CD4-positive, alpha-beta T cell treated with Interleukin-2 at 100 ng/mL for 4 hours (primary cell): ENCODE results near the gene NUP210L.
"Not testable (repeated sequence)": the region's sequence is repeated elsewhere in the genome, so short reads cannot be mapped to it uniquely, and the experiment has no call there.

ENCODE experiments used
- DNase-seq: peaks from one replicate; pipeline ENCODE4 v3.0.0-alpha.2; 2020; ENCODE audit warnings: low spot score

The NUP210L gene

DNA sequence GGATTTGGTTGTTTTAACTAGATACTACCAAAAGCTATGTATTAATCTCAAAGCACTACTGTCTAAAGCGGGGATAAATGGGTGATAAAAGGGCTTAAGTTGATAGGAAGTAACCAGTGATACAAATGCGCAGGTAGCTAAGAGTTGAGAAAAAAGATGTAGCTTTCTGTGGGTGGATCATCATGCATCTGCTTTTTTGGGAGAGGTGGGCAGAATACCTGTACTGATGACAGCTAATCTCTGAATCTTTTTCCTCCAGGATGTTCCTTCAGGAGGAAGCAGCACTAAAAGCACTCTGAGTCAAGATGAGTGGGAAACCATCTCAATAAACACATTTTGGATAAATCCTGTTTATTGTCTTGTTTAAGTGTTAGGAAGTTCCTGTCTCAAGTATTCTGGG lies 163.1 kb downstream of the NUP210L start:
- DNase-seq = no peak

DNA sequence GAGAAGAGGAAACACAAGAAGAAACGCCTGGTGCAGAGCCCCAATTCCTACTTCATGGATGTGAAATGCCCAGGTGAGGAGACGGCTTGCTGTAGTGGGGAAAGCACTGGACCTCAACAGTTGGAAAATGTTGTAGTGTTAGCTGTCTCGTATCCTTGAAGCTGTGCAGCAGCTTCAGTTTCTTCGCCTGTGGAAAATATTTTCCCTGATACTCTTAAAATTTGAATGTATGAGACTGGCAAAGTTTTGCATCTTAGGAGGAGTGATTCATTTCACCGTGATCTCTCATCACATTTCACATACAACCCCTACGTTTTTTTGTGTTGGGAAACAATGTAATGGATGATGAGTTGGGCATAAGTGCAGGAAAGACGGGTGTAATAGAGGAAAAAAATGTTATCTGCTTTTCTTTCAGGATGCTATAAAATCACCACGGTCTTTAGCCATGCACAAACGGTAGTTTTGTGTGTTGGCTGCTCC lies 163.7 kb downstream of the NUP210L start:
- DNase-seq = no peak

DNA sequence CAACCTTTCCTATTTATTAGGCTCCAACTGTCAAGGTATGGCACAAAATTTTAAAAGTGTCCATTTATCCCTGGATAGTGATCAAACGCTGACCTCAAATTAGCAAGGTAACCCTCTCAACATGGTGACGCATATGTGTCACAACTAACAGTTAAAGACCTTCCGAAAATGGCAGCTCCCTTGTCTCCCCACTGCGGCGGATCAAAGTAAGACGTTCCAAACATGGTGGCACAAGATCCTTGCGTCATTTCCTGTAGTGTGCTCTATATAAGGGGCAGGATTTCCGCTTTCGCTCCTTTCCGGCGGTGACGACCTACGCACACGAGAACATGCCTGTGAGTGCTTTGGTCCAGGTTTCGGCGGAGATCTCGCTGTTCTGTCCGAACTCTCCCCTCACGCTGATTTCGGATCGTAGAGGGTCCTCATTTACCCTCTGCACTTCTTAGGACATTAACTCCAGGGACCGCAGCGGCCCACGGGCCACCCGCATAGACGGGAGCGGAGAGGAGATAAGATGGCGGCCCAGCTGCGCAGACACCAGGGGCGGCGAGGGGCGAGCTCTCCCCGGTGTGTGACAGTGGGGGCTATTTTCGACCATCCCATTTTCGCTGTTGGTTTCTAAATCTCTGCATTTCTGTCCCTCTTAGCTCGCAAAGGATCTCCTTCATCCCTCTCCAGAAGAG lies 164.3 kb downstream of the NUP210L start, which contains the start of gene RPS27:
Gene RPS27, plus strand, starts transcription at position 295 of the 683 bp plus-strand sequence. Its CDS starts 35 bp downstream, at position 330.
- DNase-seq = peak; percentile 97

DNA sequence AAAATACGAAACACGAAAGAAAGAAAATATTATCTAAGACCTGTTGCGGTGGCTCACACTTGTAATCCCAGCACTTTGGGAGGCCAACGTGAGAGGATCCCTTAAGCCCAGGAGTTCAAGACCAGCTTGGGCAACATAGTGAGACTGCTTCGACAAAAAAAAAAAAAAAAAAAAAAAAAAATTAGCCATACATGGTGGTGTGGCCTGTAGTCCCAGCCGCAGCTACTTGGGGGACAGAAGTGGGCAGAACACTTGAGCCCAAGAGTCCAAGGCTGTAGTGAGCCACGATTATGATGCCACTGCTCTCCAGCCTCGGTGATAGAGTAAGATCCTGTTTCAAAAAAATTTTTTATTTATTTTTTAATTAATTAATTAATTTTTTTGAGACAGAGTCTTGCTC lies 167.3 kb downstream of the NUP210L start:
- DNase-seq = no peak

DNA sequence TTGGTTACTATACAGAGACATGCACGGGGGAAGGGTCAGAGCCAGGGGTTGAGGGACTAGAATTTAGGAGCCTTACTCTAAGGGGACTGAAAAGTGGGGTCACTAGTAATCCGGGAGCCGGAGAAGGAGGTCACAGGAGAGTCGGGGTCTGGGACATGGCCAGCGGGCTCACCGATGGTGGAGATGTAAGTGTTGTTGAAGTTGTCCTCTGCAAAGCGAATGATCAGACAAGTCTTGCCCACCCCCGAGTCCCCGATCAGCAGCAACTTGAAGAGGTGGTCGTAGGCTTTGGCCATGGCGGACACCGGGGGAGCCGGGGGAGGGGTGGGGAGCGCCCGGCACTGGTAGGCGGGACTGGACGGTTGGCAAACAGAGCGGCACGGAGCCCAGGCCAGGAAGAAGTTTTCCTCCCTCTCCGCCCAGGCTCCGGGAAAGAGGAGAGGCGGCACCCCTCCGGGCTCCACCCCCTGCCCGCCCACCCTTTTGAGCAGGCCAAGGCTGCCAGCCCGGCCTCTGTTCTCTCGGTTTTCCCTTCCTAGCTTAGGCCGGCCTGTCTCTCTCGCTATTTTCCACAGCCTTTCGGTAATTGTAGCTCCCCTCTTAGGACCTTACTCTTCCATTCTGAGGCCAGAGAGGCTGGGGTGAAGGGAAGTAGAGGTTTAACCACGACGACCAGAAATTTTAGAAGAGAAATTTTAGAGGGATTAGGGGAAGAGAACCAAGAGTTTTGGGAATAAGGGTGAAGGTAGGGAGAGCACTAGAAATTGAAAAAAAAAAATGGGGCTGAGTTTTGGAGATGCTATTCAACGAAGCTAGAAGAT lies 168.7 kb downstream of the NUP210L start, which contains the start of gene RAB13:
Gene RAB13, minus strand, starts transcription at position 399 of the 821 bp plus-strand sequence. Its CDS starts 103 bp downstream, at position 296.
- no peak for DNase-seq

DNA sequence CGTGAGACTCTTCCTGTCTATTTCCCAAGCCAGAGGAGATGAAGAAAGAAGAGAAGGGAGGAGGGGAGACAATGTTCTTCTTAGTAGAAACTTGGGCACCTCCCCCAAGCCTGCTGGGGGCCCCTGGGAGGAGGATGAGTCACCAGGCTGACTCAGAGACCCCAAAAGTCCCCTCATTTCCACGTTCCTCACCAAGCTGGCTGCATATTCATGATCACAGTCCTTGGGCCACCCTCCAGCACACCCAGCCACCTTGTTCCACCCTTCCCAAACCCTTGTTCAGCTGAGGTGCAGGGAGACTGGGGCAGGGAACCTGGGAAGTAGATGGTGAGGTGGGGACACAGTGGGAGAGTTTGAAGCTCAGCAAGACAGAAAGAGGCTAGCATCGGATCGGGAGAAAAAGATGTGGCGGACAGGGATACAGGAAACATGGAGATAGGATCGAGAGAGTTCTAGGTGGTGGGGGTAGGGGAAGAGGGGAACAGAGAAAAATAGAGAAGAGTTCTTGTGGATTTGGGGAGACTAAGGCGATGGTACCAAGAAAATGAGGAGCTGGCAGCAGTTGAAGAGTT lies 169.4 kb downstream of the NUP210L start:
- peak; percentile 35 for DNase-seq

DNA sequence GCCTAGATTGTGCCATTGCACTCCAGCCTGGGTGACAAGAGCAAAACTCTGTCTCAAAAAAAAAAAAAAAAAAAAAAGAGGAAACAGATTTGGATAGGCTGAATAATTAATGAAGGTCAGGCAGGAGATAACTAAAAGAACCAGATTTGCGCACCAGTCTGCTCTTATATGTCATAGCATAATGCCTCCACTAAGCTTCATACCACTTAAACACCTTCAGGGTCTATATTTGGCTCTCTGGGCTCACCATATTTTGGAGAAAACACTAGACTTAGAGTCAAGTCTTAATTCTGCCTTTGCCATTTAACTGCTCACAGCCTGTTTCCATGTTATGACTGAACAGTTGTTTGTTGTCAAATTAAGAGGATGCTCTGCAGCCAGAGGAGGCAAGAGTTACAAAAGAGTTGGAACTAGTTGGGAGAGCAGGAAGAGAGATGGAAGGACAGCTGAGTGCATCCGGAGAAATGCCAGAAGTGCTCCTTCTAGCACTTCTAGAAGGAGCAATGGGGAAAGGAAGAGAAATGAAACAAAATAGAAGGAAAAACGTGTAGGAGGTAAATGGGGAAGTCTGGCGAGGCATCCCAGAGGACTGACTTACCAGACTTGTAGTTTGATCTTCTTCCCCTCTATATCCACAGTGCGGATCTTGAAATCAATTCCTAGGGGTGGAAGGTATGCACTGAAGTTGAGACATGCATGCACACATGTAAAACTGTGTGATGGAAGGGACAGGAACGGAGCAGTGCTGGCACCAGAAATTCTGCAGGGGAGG lies 170.6 kb downstream of the NUP210L start:
- DNase-seq = no peak

DNA sequence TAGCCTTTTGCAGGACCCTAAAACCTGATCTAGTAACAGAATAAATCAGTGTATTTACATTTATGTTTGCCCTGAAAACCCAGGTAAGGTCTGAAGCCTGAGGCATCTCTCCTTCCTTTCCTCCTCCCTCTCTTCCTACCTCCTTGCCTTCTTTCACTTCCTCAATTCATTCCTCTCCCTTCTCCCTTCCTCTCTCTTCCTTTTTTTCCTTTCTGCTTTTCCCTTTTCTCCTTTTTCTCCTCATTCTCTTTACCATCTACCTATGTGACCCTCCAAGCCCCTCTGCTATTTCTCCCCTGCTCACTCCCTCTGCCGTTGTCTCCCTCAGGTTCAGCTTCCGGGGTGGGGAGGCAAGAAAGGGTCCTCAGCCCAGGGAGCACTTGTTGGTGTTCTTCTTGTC lies 173.1 kb downstream of the NUP210L start:
- not testable (repeated sequence) for DNase-seq

DNA sequence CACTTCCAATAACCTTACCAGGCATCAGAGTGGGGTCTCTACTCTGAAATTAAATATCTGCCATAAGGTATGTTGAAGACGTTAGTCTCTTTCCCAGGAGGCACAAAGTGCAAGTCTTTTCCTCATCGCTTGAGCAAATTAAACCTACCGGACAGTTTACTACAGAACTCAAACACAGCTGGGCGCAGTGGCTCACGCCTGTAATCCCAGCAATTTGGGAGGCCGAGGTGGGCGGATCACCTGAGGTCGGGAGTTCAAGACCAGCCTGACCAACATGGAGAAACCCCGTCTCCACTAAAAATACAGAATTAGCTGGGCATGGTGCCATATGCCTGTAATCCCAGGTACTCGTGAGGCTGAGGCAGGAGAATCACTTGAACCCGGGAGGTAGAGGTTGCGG lies 175.8 kb downstream of the NUP210L start:
- DNase-seq = not testable (repeated sequence)

DNA sequence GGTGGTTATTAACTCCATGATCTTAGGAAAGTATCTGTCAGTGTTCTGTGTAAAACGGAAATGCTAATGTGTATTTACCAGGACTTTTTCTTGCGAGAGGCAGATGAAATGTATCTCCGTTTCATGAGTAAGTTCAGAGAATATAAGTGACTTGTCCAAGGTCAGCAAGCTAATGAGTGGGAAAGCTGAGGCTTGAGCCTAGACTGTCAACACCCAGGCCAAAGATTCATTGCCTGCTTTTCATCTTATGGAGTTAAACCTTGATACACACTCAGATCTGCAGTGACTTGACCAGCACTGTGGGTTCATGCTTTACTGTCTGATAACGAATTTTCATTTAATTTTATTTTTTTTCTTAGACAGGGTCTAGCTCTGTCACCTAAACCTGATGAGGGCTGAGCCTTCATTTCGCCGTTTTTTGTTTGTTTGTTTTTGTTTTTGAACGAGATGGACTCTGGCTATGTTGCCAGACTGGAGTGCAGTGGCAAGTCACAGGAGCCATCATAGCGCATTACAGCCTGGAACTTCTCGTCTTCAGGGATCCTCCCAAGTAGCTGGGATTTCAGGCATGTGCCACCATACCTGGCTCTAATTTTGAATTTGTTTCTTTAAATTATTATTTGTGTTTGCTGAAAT lies 176.5 kb downstream of the NUP210L start:
- DNase-seq = no peak

DNA sequence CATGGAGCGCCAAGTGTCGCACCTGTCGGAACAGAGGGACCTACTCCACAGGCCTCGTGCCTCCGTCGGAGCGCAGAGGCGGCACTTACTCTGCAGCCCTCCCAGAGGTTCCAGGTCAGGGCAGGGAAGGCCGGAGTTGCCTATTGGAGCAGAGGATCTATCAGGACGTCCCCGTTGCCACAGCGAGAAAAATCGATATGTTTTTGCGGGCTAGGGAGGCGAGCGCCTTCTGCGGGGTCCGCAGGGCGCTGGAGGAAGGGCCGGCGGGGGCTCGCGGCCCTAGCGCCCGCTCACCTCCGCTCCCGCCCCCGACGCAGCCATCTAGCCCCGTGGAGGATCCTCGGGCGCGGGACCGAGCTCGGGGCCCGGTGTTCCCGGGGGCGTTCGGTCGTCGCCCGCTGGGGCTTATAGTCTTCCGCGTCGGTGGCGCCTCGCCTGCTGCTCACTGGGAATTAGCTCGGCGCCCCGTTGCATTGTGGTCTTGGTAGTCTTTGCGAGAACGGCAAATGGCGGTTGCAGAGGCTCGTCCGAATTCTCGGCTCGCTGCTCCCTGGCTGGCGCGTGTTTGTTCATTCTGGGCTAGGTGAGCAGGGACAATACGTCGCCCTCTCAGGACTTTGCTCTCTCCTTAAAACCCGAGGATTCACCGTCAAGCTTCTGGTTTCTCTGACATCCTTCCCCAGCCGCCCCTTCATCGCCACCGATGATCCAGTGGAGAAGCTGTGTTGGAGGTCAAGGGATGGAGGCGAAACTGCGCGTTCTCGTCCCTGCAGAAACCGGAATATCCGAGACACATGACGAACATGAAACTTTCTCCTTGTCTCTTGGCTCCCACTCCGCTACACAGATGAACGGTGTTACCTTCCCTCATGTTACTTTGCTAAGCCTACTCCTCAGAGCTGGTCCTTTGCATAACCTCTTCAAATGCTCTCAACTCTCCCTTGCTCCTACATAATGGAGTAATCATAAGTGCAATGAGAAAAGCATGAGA lies 177.3 kb downstream of the NUP210L start, which contains the start of gene JTB:
Gene JTB, minus strand, starts transcription at position 425 of the 991 bp plus-strand sequence. Its CDS starts 422 bp downstream, at position 3.
- peak; percentile 83 for DNase-seq

DNA sequence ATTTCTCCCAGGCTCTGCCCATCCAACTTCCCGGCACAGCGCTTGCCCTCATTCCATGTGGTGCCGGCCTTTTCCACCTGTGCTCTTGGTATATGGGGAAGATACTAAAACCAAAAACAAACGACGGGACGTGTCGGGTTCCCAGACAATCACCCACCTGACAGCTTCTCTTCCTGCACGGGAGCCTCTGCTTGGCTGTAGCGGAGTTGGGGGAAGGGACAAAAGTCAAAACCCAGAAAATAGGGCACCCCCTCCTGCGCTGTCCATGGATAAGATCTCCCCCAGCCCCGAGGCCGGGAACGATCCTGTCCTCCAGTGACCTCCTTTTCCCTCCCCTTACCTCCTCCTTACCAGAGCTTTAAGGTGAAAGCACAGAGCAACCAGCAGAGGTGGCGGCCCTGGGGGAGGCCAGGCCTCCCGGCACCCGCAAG lies 178.0 kb downstream of the NUP210L start:
- DNase-seq = no peak

DNA sequence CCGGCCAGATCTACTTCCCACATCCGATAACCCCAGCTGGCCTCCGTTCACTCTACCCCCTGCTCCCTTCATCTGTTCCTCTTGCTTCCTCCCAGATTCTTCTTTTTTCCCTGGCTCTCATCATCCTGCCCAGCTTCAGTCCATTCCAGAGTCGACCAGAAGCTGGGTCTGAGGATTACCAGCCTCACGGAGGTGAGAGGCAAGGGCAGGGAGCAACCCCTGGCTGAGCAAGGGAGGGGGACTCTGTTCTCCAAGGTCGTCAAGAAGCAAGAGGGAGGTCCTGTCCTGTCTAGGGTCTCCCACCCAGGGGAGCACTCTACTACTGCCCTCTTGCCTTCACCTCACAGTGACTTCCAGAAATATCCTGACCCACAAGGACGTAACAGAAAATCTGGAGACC lies 181.3 kb downstream of the NUP210L start:
- DNase-seq = no peak

DNA sequence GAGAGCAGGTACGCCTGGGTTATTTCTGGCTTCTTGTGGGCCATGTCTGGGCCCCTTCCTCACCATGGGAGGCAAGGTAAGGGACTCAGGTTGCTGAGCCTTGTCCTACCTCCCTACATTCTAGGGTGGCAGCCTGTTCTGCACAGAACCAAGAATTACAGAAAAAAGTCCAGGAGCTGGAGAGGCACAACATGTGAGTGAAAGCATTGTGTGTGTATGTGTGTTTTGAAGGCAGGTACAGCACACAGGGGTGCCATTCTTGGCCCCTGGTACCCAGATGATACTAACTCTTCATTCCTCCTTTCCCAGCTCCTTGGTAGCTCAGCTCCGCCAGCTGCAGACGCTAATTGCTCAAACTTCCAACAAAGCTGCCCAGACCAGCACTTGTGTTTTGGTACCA lies 181.8 kb downstream of the NUP210L start:
- DNase-seq = no peak

DNA sequence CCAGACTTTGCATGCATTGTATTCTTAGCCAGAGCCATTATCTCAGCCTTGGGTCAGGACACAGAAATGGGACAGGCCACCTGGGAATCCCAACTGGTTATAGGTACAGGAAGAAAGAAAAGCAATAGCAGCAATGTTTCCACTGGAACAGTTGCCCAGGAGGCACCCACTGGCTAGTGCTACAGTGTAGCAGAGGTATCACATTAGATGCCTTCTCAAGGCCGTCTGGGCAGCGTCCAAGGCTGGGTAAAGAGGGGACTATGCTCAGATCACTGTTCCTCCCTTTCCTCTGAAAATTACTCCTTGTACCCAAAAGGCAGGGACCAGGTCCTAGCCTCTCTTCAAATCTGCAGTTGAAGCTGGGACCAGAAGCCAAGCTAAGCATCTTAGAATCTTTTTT lies 184.5 kb downstream of the NUP210L start:
- no peak for DNase-seq

DNA sequence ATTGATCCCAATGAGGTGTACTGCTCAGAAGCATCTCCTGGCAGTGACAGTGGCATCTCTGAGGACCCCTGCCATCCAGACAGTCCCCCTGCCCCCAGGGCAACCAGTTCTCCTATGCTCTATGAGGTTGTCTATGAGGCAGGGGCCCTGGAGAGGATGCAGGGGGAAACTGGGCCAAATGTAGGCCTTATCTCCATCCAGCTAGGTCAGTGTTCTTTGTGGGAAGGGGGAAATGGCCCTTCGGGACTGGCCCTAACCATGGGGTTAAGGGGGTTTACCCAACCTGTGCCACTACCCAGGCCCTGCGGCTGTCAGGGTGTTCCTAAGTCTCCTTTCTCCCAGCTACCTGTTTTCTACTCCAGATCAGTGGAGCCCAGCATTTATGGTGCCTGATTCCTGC lies 185.9 kb downstream of the NUP210L start:
- DNase-seq = no peak

DNA sequence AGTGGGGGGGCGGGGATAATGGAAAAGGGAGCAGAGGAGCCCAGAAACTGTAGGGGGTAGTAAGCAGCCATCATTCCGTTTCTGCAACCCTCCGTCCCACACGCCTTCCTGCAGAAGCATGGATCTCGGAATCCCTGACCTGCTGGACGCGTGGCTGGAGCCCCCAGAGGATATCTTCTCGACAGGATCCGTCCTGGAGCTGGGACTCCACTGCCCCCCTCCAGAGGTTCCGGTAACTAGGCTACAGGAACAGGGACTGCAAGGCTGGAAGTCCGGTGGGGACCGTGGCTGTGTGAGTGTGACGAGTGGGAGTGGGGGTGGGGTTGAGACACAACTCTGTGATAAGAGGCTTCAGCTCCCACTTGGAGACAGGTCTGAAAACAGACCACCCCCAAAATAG lies 186.5 kb downstream of the NUP210L start:
- DNase-seq = no peak

DNA sequence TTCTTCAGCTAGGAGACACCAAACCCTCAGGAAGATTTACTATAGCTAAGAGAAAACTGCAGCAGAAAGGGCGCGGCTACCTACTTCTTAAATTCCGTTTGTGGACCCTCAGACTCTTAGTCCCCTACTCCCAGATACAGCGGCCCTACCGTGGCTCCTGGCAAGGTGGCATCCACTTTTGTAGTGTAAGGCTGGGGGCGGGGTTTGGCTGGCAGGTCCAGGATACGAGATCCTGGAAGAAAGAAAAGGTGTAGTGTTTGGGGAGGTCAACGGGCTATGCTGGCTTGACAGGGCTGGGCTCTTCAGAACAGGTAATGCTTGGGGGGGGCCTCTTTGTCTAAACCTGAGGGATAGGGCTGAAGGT lies 186.9 kb downstream of the NUP210L start:
- DNase-seq = no peak

DNA sequence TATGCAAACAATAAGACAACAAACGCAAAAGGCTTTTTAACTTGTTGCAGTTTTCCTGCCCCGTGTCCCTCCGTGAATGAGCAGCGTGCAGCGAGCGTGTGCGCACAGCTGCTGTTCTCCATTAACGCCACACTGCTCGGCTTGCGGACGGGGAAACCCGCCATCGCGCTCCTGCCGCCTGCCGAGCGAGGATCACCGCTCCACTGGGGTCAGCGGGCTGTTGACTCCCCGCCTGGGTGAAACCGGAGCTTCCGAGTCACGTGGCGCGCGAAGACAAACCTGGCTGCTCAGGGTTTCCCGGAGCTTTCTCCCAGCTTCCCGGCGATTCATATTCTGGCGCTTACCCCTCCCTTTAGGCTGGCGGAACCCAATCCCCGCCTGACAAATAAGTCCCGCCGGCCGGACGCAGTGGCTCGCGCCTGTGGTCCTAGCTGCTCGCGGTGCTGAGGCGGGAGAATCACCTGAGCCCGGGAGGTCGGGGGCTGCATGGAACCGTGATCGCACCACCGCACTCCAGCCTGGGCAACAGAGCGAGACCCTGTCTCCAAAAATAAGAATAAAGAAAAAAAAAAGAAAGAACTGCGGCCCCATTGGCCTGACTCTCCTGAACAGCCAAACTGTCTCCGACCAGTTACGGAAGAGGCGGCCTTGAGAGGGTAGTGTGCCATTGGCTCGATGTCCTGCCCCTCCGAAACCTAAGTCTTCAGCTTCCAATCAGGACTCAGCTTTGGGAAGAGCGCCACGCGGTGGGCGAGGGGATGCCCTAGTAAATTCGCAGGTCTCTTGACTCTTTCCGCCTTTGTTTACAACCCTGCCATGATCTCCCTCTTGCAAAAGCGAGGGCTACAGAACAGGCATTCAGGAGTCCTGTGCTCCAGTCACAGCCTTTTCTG lies 187.5 kb downstream of the NUP210L start, which contains the start of gene CREB3L4:
Gene CREB3L4, plus strand, starts transcription at position 796 of the 893 bp plus-strand sequence. CDS start 624 bp downstream, outside the sequence.
- peak; percentile 90 for DNase-seq
